ENCODE data around the gene CFAP141.

CFAP141 gene

GRCh38 chr1:154222518-154222917 is 16.4 kb upstream of the CFAP141 start:
- no peaks in the 10 kb centered on the region for H3K27me3 ChIP-seq
- no peaks in the 10 kb centered on the region for H3K4me1 ChIP-seq
- DNase-seq: no peak
- no peak for TF ChIP-seq CTCF (IDR thresholded peaks at IDR 0.05; ENCODE audit: low read depth, low read length)
- peaks cover 66% of the 10 kb centered on the region for H3K36me3 ChIP-seq
- H3K9me3 ChIP-seq: no peaks in the 10 kb centered on the region
- peak overlapping the region; percentile 68 for H3K4me3 ChIP-seq (ENCODE audit: low read depth, low read length)

GRCh38 chr1:154221278-154222001 is 15.3 kb upstream of the CFAP141 start:
- Histone ChIP-seq H3K9me3 (no peaks in the 10 kb centered on the region), H3K27me3 (no peaks in the 10 kb centered on the region), H3K4me3 (ENCODE audit: low read depth, low read length) (peak overlapping the region; percentile 68), H3K36me3 (peaks cover 66% of the 10 kb centered on the region), H3K4me1 (no peaks in the 10 kb centered on the region)
- peak; percentile 51 for DNase-seq
- TF ChIP-seq CTCF (IDR thresholded peaks at IDR 0.05; ENCODE audit: low read depth, low read length): no peak

GRCh38 chr1:154220970-154221277 is 14.8 kb upstream of the CFAP141 start:
- Histone ChIP-seq H3K4me3 (ENCODE audit: low read depth, low read length) (peak overlapping the region; percentile 68), H3K9me3 (no peaks in the 10 kb centered on the region), H3K36me3 (peaks cover 63% of the 10 kb centered on the region), H3K4me1 (no peaks in the 10 kb centered on the region), H3K27me3 (no peaks in the 10 kb centered on the region)
- no peak for DNase-seq
- TF ChIP-seq CTCF (IDR thresholded peaks at IDR 0.05; ENCODE audit: low read depth, low read length): no peak

- peak; percentile 99 for DNase-seq
- no peak for TF ChIP-seq CTCF (IDR thresholded peaks at IDR 0.05; ENCODE audit: low read depth, low read length)
- Histone ChIP-seq H3K9me3 (no peaks in the 10 kb centered on the region), H3K36me3 (peaks cover 58% of the 10 kb centered on the region), H3K27me3 (no peaks in the 10 kb centered on the region), H3K4me1 (no peaks in the 10 kb centered on the region), H3K4me3 (ENCODE audit: low read depth, low read length) (peak within 1 kb of the TSS; percentile 92)
Measured at GRCh38 chr1:154220071-154220969, 14.2 kb upstream of the CFAP141 start, which contains the start of gene UBAP2L. TSS of gene UBAP2L (plus strand) at chr1:154220955. CDS start at chr1:154225124, 4,169 bp downstream.

- H3K9me3 ChIP-seq: no peaks in the 10 kb centered on the region
- TF ChIP-seq CTCF (IDR thresholded peaks at IDR 0.05; ENCODE audit: low read depth, low read length): no peak
- H3K27me3 ChIP-seq: no peaks in the 10 kb centered on the region
- H3K4me3 ChIP-seq (ENCODE audit: low read depth, low read length): peak overlapping the region; percentile 92
- H3K4me1 ChIP-seq: no peaks in the 10 kb centered on the region
- peaks cover 51% of the 10 kb centered on the region for H3K36me3 ChIP-seq
- no peak for DNase-seq
Measured at GRCh38 chr1:154219541-154219940, 13.4 kb upstream of the CFAP141 start.

- no peaks in the 10 kb centered on the region for H3K27me3 ChIP-seq
- DNase-seq: no peak
- H3K36me3 ChIP-seq: peaks cover 57% of the 10 kb centered on the region
- peak overlapping the region; percentile 92 for H3K4me3 ChIP-seq (ENCODE audit: low read depth, low read length)
- no peaks in the 10 kb centered on the region for H3K4me1 ChIP-seq
- no peaks in the 10 kb centered on the region for H3K9me3 ChIP-seq
- no peak for TF ChIP-seq CTCF (IDR thresholded peaks at IDR 0.05; ENCODE audit: low read depth, low read length)
Measured at GRCh38 chr1:154218545-154218944, 12.4 kb upstream of the CFAP141 start.
